Caco-2 (cell line): ENCODE measurements around the gene TPSD1. TPM values are rescaled to one million over a fixed set of nuclear protein-coding genes. Genes with fewer than 3 reads are reported as not detected.

Experiments used
- BruUV-seq: library from RNA; stranded (reverse); fragments of 400-500 nt; replicated peaks from 2 replicates; lab custom pipeline; 2021; lab: Mats Ljungman, UMichigan
- CTCF ChIA-PET: fragments of 300-600 bp; sonication (Branson Sonifier 250); formaldehyde crosslinking; loops from one replicate; lab custom pipeline; 2022; ENCODE audit warnings: antibody characterized with exemption; lab: Charles Lee
- POLR2A ChIA-PET: fragments of 300-600 bp; sonication (Branson Sonifier 250); formaldehyde crosslinking; loops from one replicate; lab custom pipeline; 2022; ENCODE audit warnings: antibody characterized with exemption; lab: Charles Lee
- DNase-seq, 2 experiments: peaks; one replicate each; pipeline versions ENCODE4 v3.0.0 to v3.0.0-alpha.2; 2020 to 2022
- H3K27me3 ChIP-seq: replicated peaks from 2 replicates; pipeline ENCODE4 v1.6.0; 2011; ENCODE audit warnings: low read length; ENCODE audit not compliant: control insufficient read depth, insufficient read depth
- H3K36me3 ChIP-seq: 2 replicates; pipeline ENCODE4 v1.5.1; 2011; ENCODE audit warnings: low read length; ENCODE audit not compliant: control insufficient read depth, insufficient read depth
- H3K4me1 ChIP-seq: fragments of 250-450 bp; sonication (Bioruptor Pico); 2 replicates; pipeline ENCODE4 v1.5.1; 2020; ENCODE audit warnings: mild to moderate bottlenecking
- H3K4me3 ChIP-seq: 2 replicates; pipeline ENCODE4 v1.5.1; 2011; ENCODE audit warnings: low read depth, mild to moderate bottlenecking, control low read depth, low read length
- H3K9me3 ChIP-seq: fragments of 250-450 bp; sonication (Bioruptor Pico); 2 replicates; pipeline ENCODE4 v1.5.1; 2020; ENCODE audit warnings: mild to moderate bottlenecking, moderate library complexity
- H3K27ac Mint-ChIP-seq: one replicate; pipeline ENCODE4 v1.8.0; 2022; ENCODE audit warnings: mixed read lengths; ENCODE audit not compliant: unreplicated experiment
- H3K27me3 Mint-ChIP-seq: one replicate; pipeline ENCODE4 v1.8.0; 2022; ENCODE audit warnings: mixed read lengths; ENCODE audit not compliant: insufficient read depth, unreplicated experiment
- H3K36me3 Mint-ChIP-seq: one replicate; pipeline ENCODE4 v1.8.0; 2022; ENCODE audit warnings: mild to moderate bottlenecking, mixed read lengths; ENCODE audit not compliant: insufficient read depth, unreplicated experiment
- H3K4me1 Mint-ChIP-seq: one replicate; pipeline ENCODE4 v1.8.0; 2022; ENCODE audit warnings: low read depth, mixed read lengths; ENCODE audit not compliant: unreplicated experiment
- H3K4me3 Mint-ChIP-seq: one replicate; pipeline ENCODE4 v1.8.0; 2022; ENCODE audit warnings: mild to moderate bottlenecking, moderate library complexity, mixed read lengths; ENCODE audit not compliant: unreplicated experiment
- H3K9me3 Mint-ChIP-seq: one replicate; pipeline ENCODE4 v1.8.0; 2022; ENCODE audit warnings: mixed read lengths; ENCODE audit not compliant: unreplicated experiment
- CTCF ChIP-seq, 2 experiments: fragments of 200-600 bp in 1 of 2; IDR thresholded peaks; 1 replicate in 1 of 2; 2 replicates in 1 of 2; pipeline versions ENCODE4 v1.5.1 to v1.8.0; 2011 to 2022; ENCODE audit warnings: antibody characterized with exemption in 1 of 2, control low read depth in 1 of 2, inconsistent platforms in 1 of 2, low read depth in 1 of 2, low read length in 1 of 2, mild to moderate bottlenecking in 1 of 2, moderate library complexity in 1 of 2; ENCODE audit not compliant: insufficient read depth in 1 of 2, severe bottlenecking in 1 of 2, unreplicated experiment in 1 of 2
- intact Hi-C: fragments of 100-400 bp; cut with micrococcal nuclease; formaldehyde crosslinking; loops from one replicate; pipeline ENCODE4 v1.10.0; 2022; ENCODE audit not compliant: unreplicated experiment
- total RNA-seq: library from RNA; stranded (reverse); gene quantifications from 2 replicates; pipeline ENCODE4 v1.2.3, GENCODE V29; 2022

Gene TPSD1
- total RNA-seq, 1 experiment from 2014 or later, result not detected

DNA sequence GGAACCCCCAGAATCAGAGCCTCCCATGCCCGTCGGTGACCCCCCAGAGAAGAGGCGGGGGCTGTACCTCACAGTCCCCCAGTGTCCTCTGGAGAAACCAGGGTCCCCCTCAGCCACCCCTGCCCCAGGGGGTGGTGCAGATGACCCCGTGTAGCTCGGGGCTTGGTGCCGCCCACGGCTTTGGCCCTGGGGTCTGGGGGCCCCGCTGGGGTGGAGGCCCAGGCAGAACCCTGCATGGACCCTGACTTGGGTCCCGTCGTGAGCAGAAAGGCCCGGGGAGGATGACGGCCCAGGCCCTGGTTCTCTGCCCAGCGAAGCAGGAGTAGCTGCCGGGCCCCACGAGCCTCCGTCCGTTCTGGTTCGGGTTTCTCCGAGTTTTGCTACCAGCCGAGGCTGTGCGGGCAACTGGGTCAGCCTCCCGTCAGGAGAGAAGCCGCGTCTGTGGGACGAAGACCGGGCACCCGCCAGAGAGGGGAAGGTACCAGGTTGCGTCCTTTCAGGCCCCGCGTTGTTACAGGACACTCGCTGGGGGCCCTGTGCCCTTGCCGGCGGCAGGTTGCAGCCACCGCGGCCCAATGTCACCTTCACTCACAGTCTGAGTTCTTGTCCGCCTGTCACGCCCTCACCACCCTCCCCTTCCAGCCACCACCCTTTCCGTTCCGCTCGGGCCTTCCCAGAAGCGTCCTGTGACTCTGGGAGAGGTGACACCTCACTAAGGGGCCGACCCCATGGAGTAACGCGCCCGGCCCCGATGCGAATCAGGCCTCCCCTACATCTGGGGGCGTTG, 34.8 kb upstream of the TPSD1 start:
- H3K9me3 ChIP-seq, result no peaks in the 10 kb centered on the region
- no peaks in the 10 kb centered on the region for H3K27me3 ChIP-seq
- no peaks in the 10 kb centered on the region for H3K9me3 Mint-ChIP-seq
- intact Hi-C loops, result no loop called here
- CTCF ChIA-PET, result no interaction called here
- H3K36me3 Mint-ChIP-seq, result no peaks in the 10 kb centered on the region
- POLR2A ChIA-PET, result no interaction called here
- no peaks in the 10 kb centered on the region for H3K36me3 ChIP-seq
- H3K4me3 Mint-ChIP-seq, result no peak overlapping the region
- H3K27me3 Mint-ChIP-seq, result peaks cover 2% of the 10 kb centered on the region
- no peak overlapping the region for H3K4me3 ChIP-seq
- H3K4me1 ChIP-seq, result no peaks in the 10 kb centered on the region
- H3K4me1 Mint-ChIP-seq, result no peaks in the 10 kb centered on the region
- no peak for TF ChIP-seq CTCF (IDR thresholded peaks at IDR 0.05; ENCODE audit: insufficient read depth in 1 of 2, low read depth in 1 of 2, low read length in 1 of 2, severe bottlenecking in 1 of 2, unreplicated experiment in 1 of 2)
- H3K27ac Mint-ChIP-seq, result no peak overlapping the region
- BruUV-seq, result no TSS peak
- no peak for DNase-seq

- Histone ChIP-seq H3K4me3 (no peak overlapping the region), H3K36me3 (no peaks in the 10 kb centered on the region), H3K27me3 (no peaks in the 10 kb centered on the region), H3K9me3 (no peaks in the 10 kb centered on the region), H3K4me1 (no peaks in the 10 kb centered on the region)
- Mint-ChIP-seq H3K4me1 (no peaks in the 10 kb centered on the region), H3K27ac (no peak overlapping the region), H3K27me3 (peaks cover 2% of the 10 kb centered on the region), H3K4me3 (no peak overlapping the region), H3K36me3 (no peaks in the 10 kb centered on the region), H3K9me3 (no peaks in the 10 kb centered on the region)
- no TSS peak for BruUV-seq
- no peak for DNase-seq
- intact Hi-C loops, result no loop called here
- POLR2A ChIA-PET, result no interaction called here
- CTCF ChIA-PET, result no interaction called here
- no peak for TF ChIP-seq CTCF (IDR thresholded peaks at IDR 0.05; ENCODE audit: insufficient read depth in 1 of 2, low read depth in 1 of 2, low read length in 1 of 2, severe bottlenecking in 1 of 2, unreplicated experiment in 1 of 2)
Measured at GRCh38 chr16:1221628-1222552, 34.0 kb upstream of the TPSD1 start.

DNA sequence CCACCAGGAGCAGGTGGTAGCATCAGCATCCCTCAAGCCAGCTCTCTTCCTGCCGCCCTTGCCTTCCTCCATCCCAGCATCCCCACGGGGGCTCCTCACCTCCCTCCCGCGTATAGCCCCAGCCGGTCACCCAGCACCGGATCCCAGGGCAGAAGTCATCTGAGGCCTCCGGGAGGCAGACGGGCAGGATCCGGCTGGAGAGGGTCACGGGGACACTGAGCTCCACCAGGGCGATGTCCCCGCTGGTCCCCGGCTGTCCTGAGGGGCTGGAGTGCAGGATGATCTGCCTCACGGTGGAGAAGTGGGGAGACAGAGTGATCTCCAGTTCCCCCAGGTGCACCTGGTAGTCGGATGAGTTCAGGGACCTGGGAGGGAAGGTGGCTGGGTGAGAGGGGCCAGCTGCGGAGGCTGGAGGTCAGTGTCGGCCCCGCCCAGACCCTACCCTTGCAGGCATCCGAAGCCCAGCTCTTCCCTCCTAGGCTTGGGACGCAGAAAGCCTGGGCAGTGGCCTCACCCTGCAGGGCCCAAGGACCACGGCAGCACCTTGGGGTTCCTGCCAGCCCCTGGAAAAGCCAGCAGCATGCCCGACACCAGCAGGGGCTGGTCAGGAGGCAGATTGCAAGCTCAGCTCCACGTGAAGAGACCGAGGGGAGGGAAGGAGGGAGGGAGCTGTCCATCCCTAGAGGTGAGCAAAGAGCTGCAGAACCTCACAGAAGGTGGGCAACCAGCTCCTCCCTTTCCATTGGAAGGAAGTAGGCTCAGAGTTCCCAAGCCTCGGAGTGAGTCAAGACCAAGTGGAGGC, 33.1 kb upstream of the TPSD1 start:
- Histone ChIP-seq H3K9me3 (no peaks in the 10 kb centered on the region), H3K36me3 (no peaks in the 10 kb centered on the region), H3K4me3 (no peak overlapping the region), H3K27me3 (no peaks in the 10 kb centered on the region), H3K4me1 (no peaks in the 10 kb centered on the region)
- CTCF ChIA-PET, result no interaction called here
- Mint-ChIP-seq H3K27ac (no peak overlapping the region), H3K27me3 (peaks cover 2% of the 10 kb centered on the region), H3K4me3 (no peak overlapping the region), H3K4me1 (no peaks in the 10 kb centered on the region), H3K36me3 (no peaks in the 10 kb centered on the region), H3K9me3 (no peaks in the 10 kb centered on the region)
- POLR2A ChIA-PET, result no interaction called here
- BruUV-seq, result no TSS peak
- no peak for DNase-seq
- no peak for TF ChIP-seq CTCF (IDR thresholded peaks at IDR 0.05; ENCODE audit: insufficient read depth in 1 of 2, low read depth in 1 of 2, low read length in 1 of 2, severe bottlenecking in 1 of 2, unreplicated experiment in 1 of 2)
- intact Hi-C loops, result no loop called here
